HG02571 (cell line): ENCODE data around the gene CFAP299.

Experiments used
- ATAC-seq: cut with Tn5 transposase; IDR thresholded peaks from one replicate; pipeline ENCODE4 v1.9.1; 2021; ENCODE audit warnings: mild to moderate bottlenecking, moderate library complexity; ENCODE audit not compliant: unreplicated experiment

The CFAP299 gene

DNA sequence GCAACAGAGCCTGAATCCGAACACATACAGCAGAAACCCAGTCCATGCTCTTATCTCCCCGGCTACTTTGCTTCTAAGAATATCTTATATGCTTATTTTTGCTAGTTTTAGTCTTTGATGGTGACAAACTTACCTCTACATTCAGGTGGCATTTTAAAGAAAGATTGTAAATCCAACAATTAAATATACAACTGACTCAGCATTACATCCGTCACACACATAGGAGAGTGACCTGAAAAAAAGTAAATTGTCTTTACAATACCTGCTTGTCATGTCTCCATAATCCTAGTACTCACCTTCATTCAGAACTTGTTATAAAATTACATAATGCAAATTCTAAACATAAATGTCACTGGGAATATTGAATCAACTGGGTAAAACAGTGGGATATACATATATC is 664.4 kb downstream of the CFAP299 start:
- no peak for ATAC-seq

GRCh38 chr4:81003597-81004111 is 668.1 kb downstream of the CFAP299 start:
- ATAC-seq = peak; percentile 90

- ATAC-seq = no peak
These were observed 671.9 kb downstream of the CFAP299 start for GRCh38 chr4:81007417-81007816.
